HepG2 (cell line): ENCODE measurements around the gene LCA5. TPM values are rescaled to one million over a fixed set of nuclear protein-coding genes. Genes with fewer than 3 reads are reported as not detected.

ENCODE experiments used
- DNMT1 ChIP-seq: sonication (generic); formaldehyde crosslinking; IDR thresholded peaks from 2 replicates; pipeline ENCODE4 v1.5.1; 2020; ENCODE audit warnings: mild to moderate bottlenecking, missing genetic modification reagents
- IKZF1 ChIP-seq: fragments of 450-650 bp; IDR thresholded peaks from 2 replicates; pipeline ENCODE4 v1.7.1; 2016
- MIER2 ChIP-seq: IDR thresholded peaks from 2 replicates; pipeline ENCODE4 v1.6.1; 2016; ENCODE audit warnings: missing biosample characterization, missing genetic modification reagents
- NFE2L1 ChIP-seq: sonication (generic); formaldehyde crosslinking; IDR thresholded peaks from 2 replicates; pipeline ENCODE4 v1.4.0; 2020; ENCODE audit warnings: missing genetic modification reagents, mild to moderate bottlenecking, borderline replicate concordance
- ZNF101 ChIP-seq: sonication (generic); formaldehyde crosslinking; IDR thresholded peaks from 2 replicates; pipeline ENCODE4 v1.4.0; 2020; ENCODE audit warnings: mild to moderate bottlenecking, low read depth, missing genetic modification reagents, borderline replicate concordance
- polyA plus RNA-seq, 8 experiments: library from polyadenylated mRNA; depleted of rRNA in 3 of 8; stranded (reverse) in 7 of 8; unstranded in 1 of 8; fragments of >200 nt; fragmentation: Illumina TruSeq in 4 of 8; extraction: Trizol in 4 of 8; gene quantifications; 2 replicates each; pipeline versions ENCODE4 v1.2.1 to v1.2.3, GENCODE V29; 2011 to 2016; ENCODE audit warnings: low read depth in 4 of 8, missing spikeins in 1 of 8, mixed read lengths in 1 of 8; ENCODE audit not compliant: insufficient read depth in 1 of 8
- total RNA-seq, 5 experiments: library from RNA; depleted of rRNA; stranded (reverse); fragments of >200 nt; fragmentation: Illumina TruSeq; extraction: Trizol; gene quantifications; 2 replicates each; pipeline ENCODE4 v1.2.3, GENCODE V29; 2016; ENCODE audit warnings: low read depth in 1 of 5
- TF ChIP-seq, protein P1 (sequence below): sonication (generic); formaldehyde crosslinking; IDR thresholded peaks from 2 replicates; pipeline ENCODE4 v1.4.0; 2020; ENCODE audit warnings: missing genetic modification reagents
- TF ChIP-seq, protein P2 (sequence below): sonication (generic); formaldehyde crosslinking; IDR thresholded peaks from 2 replicates; pipeline ENCODE4 v1.5.0; 2020; ENCODE audit warnings: mild to moderate bottlenecking, missing genetic modification reagents

Gene LCA5
- total and polyA plus RNA-seq, 2 of the 13 experiments (the other 11 are each of a cell fraction or from before 2014, with no cell fraction given), result 0.84 to 4.6 TPM

DNA sequence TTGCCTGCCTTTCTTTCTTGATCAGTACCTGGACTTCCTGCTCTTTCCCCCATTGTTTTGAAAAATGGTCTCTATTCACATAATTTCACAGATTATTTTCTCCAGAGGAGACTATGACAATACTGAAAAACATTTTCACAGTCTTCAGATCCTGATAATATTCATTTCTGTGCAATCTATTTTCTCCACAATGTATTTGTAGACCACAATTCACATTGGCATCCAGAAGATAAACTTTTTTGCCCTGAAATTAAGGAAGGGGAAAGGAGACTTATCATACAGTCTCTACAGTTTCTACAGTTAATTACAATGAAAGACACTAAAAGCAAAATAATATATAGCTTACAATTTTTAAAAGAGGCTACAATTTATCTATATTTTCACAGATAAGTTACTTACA lies 18.4 kb downstream of the LCA5 start (continued):
- TF ChIP-seq, protein P1, sequence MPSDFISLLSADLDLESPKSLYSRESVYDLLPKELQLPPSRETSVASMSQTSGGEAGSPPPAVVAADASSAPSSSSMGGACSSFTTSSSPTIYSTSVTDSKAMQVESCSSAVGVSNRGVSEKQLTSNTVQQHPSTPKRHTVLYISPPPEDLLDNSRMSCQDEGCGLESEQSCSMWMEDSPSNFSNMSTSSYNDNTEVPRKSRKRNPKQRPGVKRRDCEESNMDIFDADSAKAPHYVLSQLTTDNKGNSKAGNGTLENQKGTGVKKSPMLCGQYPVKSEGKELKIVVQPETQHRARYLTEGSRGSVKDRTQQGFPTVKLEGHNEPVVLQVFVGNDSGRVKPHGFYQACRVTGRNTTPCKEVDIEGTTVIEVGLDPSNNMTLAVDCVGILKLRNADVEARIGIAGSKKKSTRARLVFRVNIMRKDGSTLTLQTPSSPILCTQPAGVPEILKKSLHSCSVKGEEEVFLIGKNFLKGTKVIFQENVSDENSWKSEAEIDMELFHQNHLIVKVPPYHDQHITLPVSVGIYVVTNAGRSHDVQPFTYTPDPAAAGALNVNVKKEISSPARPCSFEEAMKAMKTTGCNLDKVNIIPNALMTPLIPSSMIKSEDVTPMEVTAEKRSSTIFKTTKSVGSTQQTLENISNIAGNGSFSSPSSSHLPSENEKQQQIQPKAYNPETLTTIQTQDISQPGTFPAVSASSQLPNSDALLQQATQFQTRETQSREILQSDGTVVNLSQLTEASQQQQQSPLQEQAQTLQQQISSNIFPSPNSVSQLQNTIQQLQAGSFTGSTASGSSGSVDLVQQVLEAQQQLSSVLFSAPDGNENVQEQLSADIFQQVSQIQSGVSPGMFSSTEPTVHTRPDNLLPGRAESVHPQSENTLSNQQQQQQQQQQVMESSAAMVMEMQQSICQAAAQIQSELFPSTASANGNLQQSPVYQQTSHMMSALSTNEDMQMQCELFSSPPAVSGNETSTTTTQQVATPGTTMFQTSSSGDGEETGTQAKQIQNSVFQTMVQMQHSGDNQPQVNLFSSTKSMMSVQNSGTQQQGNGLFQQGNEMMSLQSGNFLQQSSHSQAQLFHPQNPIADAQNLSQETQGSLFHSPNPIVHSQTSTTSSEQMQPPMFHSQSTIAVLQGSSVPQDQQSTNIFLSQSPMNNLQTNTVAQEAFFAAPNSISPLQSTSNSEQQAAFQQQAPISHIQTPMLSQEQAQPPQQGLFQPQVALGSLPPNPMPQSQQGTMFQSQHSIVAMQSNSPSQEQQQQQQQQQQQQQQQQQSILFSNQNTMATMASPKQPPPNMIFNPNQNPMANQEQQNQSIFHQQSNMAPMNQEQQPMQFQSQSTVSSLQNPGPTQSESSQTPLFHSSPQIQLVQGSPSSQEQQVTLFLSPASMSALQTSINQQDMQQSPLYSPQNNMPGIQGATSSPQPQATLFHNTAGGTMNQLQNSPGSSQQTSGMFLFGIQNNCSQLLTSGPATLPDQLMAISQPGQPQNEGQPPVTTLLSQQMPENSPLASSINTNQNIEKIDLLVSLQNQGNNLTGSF (CRISPR knock-in tag), result no peak
- no peak for TF ChIP-seq ZNF101 (CRISPR knock-in tag)
- TF ChIP-seq, protein P2, sequence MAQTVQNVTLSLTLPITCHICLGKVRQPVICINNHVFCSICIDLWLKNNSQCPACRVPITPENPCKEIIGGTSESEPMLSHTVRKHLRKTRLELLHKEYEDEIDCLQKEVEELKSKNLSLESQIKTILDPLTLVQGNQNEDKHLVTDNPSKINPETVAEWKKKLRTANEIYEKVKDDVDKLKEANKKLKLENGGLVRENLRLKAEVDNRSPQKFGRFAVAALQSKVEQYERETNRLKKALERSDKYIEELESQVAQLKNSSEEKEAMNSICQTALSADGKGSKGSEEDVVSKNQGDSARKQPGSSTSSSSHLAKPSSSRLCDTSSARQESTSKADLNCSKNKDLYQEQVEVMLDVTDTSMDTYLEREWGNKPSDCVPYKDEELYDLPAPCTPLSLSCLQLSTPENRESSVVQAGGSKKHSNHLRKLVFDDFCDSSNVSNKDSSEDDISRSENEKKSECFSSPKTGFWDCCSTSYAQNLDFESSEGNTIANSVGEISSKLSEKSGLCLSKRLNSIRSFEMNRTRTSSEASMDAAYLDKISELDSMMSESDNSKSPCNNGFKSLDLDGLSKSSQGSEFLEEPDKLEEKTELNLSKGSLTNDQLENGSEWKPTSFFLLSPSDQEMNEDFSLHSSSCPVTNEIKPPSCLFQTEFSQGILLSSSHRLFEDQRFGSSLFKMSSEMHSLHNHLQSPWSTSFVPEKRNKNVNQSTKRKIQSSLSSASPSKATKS (CRISPR knock-in tag), result no peak
- TF ChIP-seq DNMT1, result no peak
- TF ChIP-seq IKZF1, result no peak
- TF ChIP-seq MIER2 (CRISPR knock-in tag), result no peak
- TF ChIP-seq NFE2L1 (CRISPR knock-in tag), result no peak
